Measurements from ENCODE around the gene RHBDD1.

The RHBDD1 gene

GRCh38 chr2:226932443-226932842 lies 96.6 kb downstream of the RHBDD1 start:
- no peak for DNase-seq

GRCh38 chr2:226934546-226935201 lies 98.8 kb downstream of the RHBDD1 start:
- DNase-seq: no peak

- no peak for DNase-seq
Observed at GRCh38 chr2:226943862-226944620, 108.2 kb downstream of the RHBDD1 start.

GRCh38 chr2:226953206-226953605 lies 117.4 kb downstream of the RHBDD1 start:
- DNase-seq: no peak

- DNase-seq: peak in 1 of 5 experiments; percentile 26
Observed at GRCh38 chr2:226953826-226954225, 118.0 kb downstream of the RHBDD1 start.

GRCh38 chr2:226956659-226957058 lies 120.8 kb downstream of the RHBDD1 start:
- no peak for DNase-seq

GRCh38 chr2:226959418-226959817 lies 123.6 kb downstream of the RHBDD1 start:
- no peak for DNase-seq

GRCh38 chr2:226962176-226962773 lies 126.4 kb downstream of the RHBDD1 start:
- DNase-seq: no peak

GRCh38 chr2:226963528-226963927 lies 127.7 kb downstream of the RHBDD1 start:
- no peak for DNase-seq

- no peak for DNase-seq
Observed at GRCh38 chr2:226965376-226965775, 129.5 kb downstream of the RHBDD1 start.

- no peak for DNase-seq
Observed at GRCh38 chr2:226969417-226970080, 133.7 kb downstream of the RHBDD1 start.

- no peak for DNase-seq
Observed at GRCh38 chr2:226970362-226970761, 134.5 kb downstream of the RHBDD1 start.

GRCh38 chr2:226971084-226971483 lies 135.2 kb downstream of the RHBDD1 start:
- DNase-seq: no peak

GRCh38 chr2:226971770-226972169 lies 135.9 kb downstream of the RHBDD1 start:
- DNase-seq: no peak

- DNase-seq: no peak
Observed at GRCh38 chr2:226973816-226974215, 138.0 kb downstream of the RHBDD1 start.

GRCh38 chr2:226977775-226978190 lies 141.9 kb downstream of the RHBDD1 start:
- DNase-seq: peak in 1 of 5 experiments; percentile 72

GRCh38 chr2:226978300-226978699 lies 142.4 kb downstream of the RHBDD1 start:
- DNase-seq: no peak

GRCh38 chr2:226979004-226979403 lies 143.2 kb downstream of the RHBDD1 start:
- no peak for DNase-seq

- no peak for DNase-seq
Observed at GRCh38 chr2:226981791-226982326, 146.0 kb downstream of the RHBDD1 start.

GRCh38 chr2:226983895-226984749 lies 148.3 kb downstream of the RHBDD1 start:
- DNase-seq: no peak

GRCh38 chr2:226984750-226985582 lies 149.1 kb downstream of the RHBDD1 start:
- DNase-seq: peak in 1 of 5 experiments; percentile 83

Measured in T-helper 2 cell (primary cell).